BE2C (cell line): ENCODE measurements around the gene PELI1.

Experiments
- DNase-seq: peaks from one replicate; pipeline ENCODE4 v3.0.0-alpha.2; 2020
- H3K27me3 ChIP-seq: fragments of 250-450 bp; sonication (Bioruptor Pico); 2 replicates; pipeline ENCODE4 v1.5.1; 2020; ENCODE audit warnings: mild to moderate bottlenecking
- H3K36me3 ChIP-seq: fragments of 250-450 bp; sonication (Bioruptor Pico); 2 replicates; pipeline ENCODE4 v1.5.1; 2020; ENCODE audit warnings: mild to moderate bottlenecking
- H3K4me1 ChIP-seq: fragments of 250-450 bp; sonication (Bioruptor Pico); 2 replicates; pipeline ENCODE4 v1.5.1; 2020
- H3K4me3 ChIP-seq: 2 replicates; pipeline ENCODE4 v1.5.1; 2011; ENCODE audit warnings: low read depth, low read length
- H3K9me3 ChIP-seq: fragments of 250-450 bp; sonication (Bioruptor Pico); 2 replicates; pipeline ENCODE4 v1.5.1; 2020
- CTCF ChIP-seq: IDR thresholded peaks from 2 replicates; pipeline ENCODE4 v1.5.1; 2012; ENCODE audit warnings: mild to moderate bottlenecking, low read depth, low read length

Gene PELI1

DNA sequence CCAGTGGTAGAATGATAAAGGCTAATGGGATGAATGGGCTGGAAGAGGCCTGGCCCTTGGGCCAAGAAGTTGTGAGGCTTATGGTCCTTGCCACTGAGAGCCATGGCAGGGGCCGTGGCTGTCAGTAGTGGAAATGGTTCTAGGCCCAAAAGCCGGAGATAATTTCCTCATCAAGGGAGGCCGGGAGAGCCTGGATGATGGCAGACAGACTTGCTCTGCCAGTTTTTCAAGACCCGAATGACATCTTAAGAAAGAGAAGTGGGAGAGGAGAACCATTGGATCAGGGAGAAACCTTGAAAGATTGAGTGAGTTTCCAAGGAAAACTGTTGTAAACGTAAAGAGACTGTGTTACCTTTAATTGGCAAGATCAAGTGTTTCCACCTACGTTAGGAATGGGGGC, 78.7 kb downstream of the PELI1 start:
- Histone ChIP-seq H3K27me3 (no peaks in the 10 kb centered on the region), H3K36me3 (no peaks in the 10 kb centered on the region), H3K4me1 (no peaks in the 10 kb centered on the region), H3K4me3 (no peak overlapping the region), H3K9me3 (no peaks in the 10 kb centered on the region)
- DNase-seq = no peak
- TF ChIP-seq CTCF = no peak

DNA sequence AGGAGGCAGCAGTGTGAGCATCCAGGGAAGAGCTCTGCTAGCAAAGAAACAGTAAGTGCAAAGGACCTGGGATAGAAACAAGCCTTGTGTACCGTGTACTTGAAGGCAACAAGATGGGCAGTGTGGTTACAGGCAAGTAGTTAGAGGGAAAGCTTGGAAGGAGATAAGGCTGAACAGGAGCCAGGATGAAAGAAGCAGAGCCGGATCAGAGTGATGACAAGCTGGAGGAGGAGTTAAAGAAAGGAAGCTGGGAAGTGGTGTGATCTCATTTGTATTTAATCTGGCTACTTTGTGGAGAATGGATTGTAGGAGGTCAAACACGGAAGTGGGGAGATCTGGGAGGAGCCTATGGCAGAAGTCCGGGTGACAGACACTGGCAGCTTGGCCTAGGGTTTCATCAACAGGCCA, 80.3 kb downstream of the PELI1 start:
- H3K36me3 ChIP-seq = no peaks in the 10 kb centered on the region
- no peaks in the 10 kb centered on the region for H3K9me3 ChIP-seq
- no peaks in the 10 kb centered on the region for H3K4me1 ChIP-seq
- no peaks in the 10 kb centered on the region for H3K27me3 ChIP-seq
- H3K4me3 ChIP-seq = no peak overlapping the region
- no peak for DNase-seq
- no peak for TF ChIP-seq CTCF

- Histone ChIP-seq H3K4me3 (no peak overlapping the region), H3K4me1 (no peaks in the 10 kb centered on the region), H3K9me3 (no peaks in the 10 kb centered on the region), H3K36me3 (no peaks in the 10 kb centered on the region), H3K27me3 (no peaks in the 10 kb centered on the region)
- DNase-seq = no peak
- TF ChIP-seq CTCF = no peak
Measured at GRCh38 chr2:64063454-64063853, 80.8 kb downstream of the PELI1 start.

- TF ChIP-seq CTCF = no peak
Measured at GRCh38 chr2:64062840-64063239, 81.4 kb downstream of the PELI1 start.

GRCh38 chr2:64059270-64059669, 85.0 kb downstream of the PELI1 start:
- DNase-seq = no peak
- H3K27me3 ChIP-seq = no peaks in the 10 kb centered on the region
- no peaks in the 10 kb centered on the region for H3K36me3 ChIP-seq
- H3K4me1 ChIP-seq = no peaks in the 10 kb centered on the region
- H3K9me3 ChIP-seq = no peaks in the 10 kb centered on the region
- H3K4me3 ChIP-seq = no peak overlapping the region
- no peak for TF ChIP-seq CTCF

More at GRCh38 chr2:64062840-64063239, 81.4 kb downstream of the PELI1 start:
- Histone ChIP-seq H3K9me3 (no peaks in the 10 kb centered on the region), H3K36me3 (no peaks in the 10 kb centered on the region), H3K27me3 (no peaks in the 10 kb centered on the region), H3K4me1 (no peaks in the 10 kb centered on the region), H3K4me3 (no peak overlapping the region)
- DNase-seq = no peak

DNA sequence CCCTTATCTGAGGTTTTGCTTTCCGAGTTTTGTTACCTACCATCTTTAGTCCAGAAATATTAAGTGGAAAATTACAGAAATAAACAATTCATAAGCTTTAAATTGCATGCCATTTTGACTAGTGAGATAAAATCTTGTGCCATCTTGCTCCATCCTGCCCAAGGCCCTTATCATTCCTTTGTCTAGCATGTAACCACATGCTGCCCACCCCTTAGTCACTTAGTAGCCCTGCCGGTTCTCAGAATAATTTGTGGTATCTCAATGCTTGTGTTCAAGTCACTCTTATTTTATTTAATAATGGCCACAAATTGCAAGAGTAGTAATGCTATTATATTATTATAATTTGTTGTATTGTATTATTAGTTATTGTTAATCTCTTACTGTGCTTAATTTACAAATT, 88.2 kb downstream of the PELI1 start:
- H3K36me3 ChIP-seq = no peaks in the 10 kb centered on the region
- DNase-seq = no peak
- no peaks in the 10 kb centered on the region for H3K27me3 ChIP-seq
- peaks cover 3% of the 10 kb centered on the region; the same call in 1 of the 2 replicates for H3K4me1 ChIP-seq
- H3K9me3 ChIP-seq = no peaks in the 10 kb centered on the region
- no peak for TF ChIP-seq CTCF
- no peak overlapping the region for H3K4me3 ChIP-seq
